DMS114 treated with DMSO at 0.1 percent for 48 hours (cell line): ENCODE measurements around the gene DPEP2.
"Not testable (repeated sequence)": the region's sequence is repeated elsewhere in the genome, so short reads cannot be mapped to it uniquely, and the experiment has no call there.

ENCODE experiments used
- DNase-seq: peaks from one replicate; lab custom pipeline; 2025; ENCODE audit not compliant: unreplicated experiment; lab: John Stamatoyannopoulos, UW

The DPEP2 gene

DNA sequence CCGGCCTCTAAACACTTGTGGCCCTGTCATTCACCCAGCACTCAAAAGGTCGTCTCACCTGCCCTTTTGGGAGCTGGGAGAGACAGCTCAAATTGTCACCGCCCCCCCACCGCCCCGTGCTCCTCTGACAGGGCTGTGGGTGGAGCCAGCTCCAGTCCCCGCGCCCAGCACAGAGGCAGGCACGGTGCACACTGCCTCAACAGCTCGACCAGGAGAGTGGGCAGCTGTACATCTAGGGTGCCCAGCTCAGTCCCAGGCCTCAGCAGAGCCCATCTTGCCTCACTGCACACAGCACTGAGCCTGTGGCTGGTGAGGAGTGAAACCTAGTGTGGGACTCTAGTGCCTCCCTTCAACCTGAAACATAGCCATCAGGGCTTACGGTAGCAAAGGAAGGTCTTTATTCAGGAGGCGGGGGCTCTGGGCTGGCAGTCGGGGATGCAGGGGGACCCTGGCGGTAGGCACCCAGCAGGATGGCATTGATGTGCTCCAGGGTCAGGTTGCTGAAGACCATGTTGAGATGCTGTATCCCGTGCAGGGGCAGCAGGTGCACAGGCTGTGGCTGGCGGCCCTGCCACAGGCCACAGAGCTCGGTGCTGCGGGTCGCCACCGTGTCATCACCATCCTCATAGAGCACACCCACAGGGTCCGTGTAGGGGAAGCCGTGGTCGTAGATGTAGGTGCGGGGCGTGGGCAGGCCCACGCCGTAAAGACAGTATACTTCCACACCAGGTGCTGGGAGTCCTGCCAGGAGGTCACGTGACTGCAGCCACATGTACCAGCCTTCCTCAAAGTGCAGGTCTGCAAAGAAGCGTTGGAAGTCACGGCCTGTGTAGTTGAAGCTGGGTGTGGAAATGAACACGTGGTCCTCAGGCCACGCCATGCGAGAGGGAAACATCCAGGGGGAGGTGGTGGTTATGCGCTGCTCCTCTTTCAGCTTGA is 59.5 kb downstream of the DPEP2 start:
- DNase-seq = no peak

DNA sequence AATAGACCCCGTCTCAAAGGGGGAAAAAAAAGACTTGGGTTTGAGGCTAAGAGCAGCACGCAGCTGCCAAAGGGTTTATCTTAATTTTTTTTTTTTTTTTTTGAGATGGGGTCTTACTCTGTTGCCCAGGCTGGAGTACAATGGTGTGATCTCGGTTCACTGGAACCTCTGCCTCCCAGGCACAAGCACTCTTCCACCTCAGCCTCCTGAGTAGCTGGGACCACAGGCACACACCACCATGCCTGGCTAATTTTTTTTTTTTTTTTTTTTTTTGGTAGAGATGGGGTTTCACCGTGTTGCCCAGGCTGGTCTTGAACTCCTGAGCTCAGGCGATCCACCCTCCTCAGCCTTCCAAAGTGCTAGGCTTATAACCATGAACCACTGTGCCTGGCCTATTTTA is 61.6 kb downstream of the DPEP2 start:
- not testable (repeated sequence) for DNase-seq
